GM03348 (cell line): ENCODE data around the gene CEP250.
A peak's percentile ranks its signal among the peaks of the same experiment; 100 is the strongest.
"Not testable (repeated sequence)": the region's sequence is repeated elsewhere in the genome, so short reads cannot be mapped to it uniquely, and the experiment has no call there.

Experiments
- DNase-seq: peaks from one replicate; pipeline ENCODE4 v3.0.0; 2012; ENCODE audit warnings: low spot score

Gene CEP250

GRCh38 chr20:35454881-35455609, at the start of gene CEP250:
CEP250 (plus strand) TSS chr20:35455598; CDS start chr20:35462368, 6,770 bp downstream.
- peak; percentile 98 for DNase-seq

- DNase-seq, result no peak
Measured at GRCh38 chr20:35405775-35406174, 49.6 kb upstream of the CEP250 start.

- DNase-seq, result no peak
Measured at GRCh38 chr20:35408270-35408669, 47.1 kb upstream of the CEP250 start.

GRCh38 chr20:35409542-35409941, 45.9 kb upstream of the CEP250 start:
- DNase-seq, result no peak

GRCh38 chr20:35410613-35411012, 44.8 kb upstream of the CEP250 start:
- DNase-seq, result no peak

GRCh38 chr20:35421322-35421721, 34.1 kb upstream of the CEP250 start:
- no peak for DNase-seq

- no peak for DNase-seq
Measured at GRCh38 chr20:35431621-35432429, 23.6 kb upstream of the CEP250 start.

- DNase-seq, result no peak
Measured at GRCh38 chr20:35432430-35432735, 23.0 kb upstream of the CEP250 start.

GRCh38 chr20:35433337-35433736, 22.1 kb upstream of the CEP250 start:
- no peak for DNase-seq

GRCh38 chr20:35434085-35435005, 21.1 kb upstream of the CEP250 start:
- DNase-seq, result no peak

GRCh38 chr20:35436177-35436573, 19.2 kb upstream of the CEP250 start:
- no peak for DNase-seq

- DNase-seq, result no peak
Measured at GRCh38 chr20:35437599-35437998, 17.8 kb upstream of the CEP250 start.

- DNase-seq, result peak; percentile 89
Measured at GRCh38 chr20:35443003-35443402, 12.4 kb upstream of the CEP250 start.

- no peak for DNase-seq
Measured at GRCh38 chr20:35444226-35444625, 11.2 kb upstream of the CEP250 start.

GRCh38 chr20:35446356-35447078, 8.9 kb upstream of the CEP250 start:
- DNase-seq, result no peak

GRCh38 chr20:35447082-35447789, 8.2 kb upstream of the CEP250 start:
- DNase-seq, result peak; percentile 86

- DNase-seq, result no peak
Measured at GRCh38 chr20:35448788-35449373, 6.5 kb upstream of the CEP250 start.

- not testable (repeated sequence) for DNase-seq
Measured at GRCh38 chr20:35449855-35450254, 5.5 kb upstream of the CEP250 start.

- no peak for DNase-seq
Measured at GRCh38 chr20:35451295-35451694, 4.1 kb upstream of the CEP250 start.

- DNase-seq, result no peak
Measured at GRCh38 chr20:35453647-35454046, 1.8 kb upstream of the CEP250 start.

- DNase-seq, result not testable (repeated sequence)
Measured at GRCh38 chr20:35456700-35457099, 1.3 kb downstream of the CEP250 start.
